ENCODE measurements around the gene PPP1R12B.
"Not testable (repeated sequence)": the region's sequence is repeated elsewhere in the genome, so short reads cannot be mapped to it uniquely, and the experiment has no call there.

Gene PPP1R12B

DNA sequence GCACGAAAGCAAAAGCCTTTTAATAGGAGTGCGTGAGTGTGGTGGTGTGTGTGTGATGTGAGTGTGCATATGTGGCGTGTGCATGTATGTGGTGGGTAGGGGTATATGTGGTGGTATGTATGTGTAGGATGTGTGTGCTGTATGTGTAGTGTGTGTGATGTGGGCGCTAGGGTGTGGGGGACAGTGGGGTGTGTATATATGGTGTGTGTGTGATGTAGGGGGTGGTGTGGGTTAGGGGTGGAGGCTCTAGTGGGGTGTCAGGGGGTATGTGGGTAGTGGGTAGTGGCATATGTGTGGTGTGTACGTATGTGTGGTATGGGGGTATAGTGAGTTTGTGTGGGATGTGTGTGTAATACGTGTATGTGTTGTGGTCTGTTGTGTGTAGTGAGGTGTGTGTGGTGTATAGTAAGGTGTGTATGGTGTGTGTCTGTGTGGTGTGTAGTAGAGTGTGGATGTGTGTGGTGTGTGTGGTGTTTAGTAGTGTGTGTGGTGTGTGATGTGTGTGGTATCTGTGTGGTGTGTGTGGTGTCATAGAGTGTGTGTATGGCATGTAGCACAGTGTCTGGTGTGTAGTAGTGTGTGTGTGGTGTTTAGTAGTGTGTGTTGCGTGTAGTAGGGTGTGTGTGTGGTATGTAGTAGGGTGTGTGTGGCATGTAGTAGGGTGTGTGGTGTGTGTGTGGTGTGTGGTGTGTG, 275.7 kb downstream of the PPP1R12B start:
- FAIRE-seq (peak; percentile 30), DNase-seq (ENCODE audit: insufficient read length) (no peak)
- TF ChIP-seq POLR2A (IDR thresholded peaks at IDR 0.05; ENCODE audit: low read depth, low read length) (no peak), POLR2AphosphoS5 (IDR thresholded peaks at IDR 0.05; ENCODE audit: low read depth, low read length) (no peak), TAF1 (IDR thresholded peaks at IDR 0.05; ENCODE audit: borderline replicate concordance, low read depth, low read length) (no peak)

DNA sequence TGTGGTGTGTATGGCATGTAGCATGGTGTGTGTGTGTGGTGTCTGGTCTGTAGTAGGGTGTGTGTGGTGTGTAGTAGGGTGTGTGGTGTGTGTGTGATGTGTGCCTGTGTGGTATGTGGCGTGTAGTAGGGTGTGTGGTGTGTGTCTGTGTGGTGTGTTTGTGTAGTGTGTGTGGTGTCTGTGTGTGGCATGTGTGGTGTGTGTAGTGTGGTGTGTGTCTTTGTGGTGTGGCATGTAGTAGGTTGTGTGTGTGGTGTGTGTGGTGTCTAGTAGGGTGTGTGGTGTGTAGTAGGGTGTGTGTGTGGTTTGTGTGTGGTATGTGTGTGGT, 276.2 kb downstream of the PPP1R12B start:
- DNase-seq (ENCODE audit: insufficient read length) = no peak
- no peak for TF ChIP-seq TAF1 (IDR thresholded peaks at IDR 0.05; ENCODE audit: borderline replicate concordance, low read depth, low read length)
- TF ChIP-seq POLR2A (IDR thresholded peaks at IDR 0.05; ENCODE audit: low read depth, low read length) = no peak
- no peak for TF ChIP-seq POLR2AphosphoS5 (IDR thresholded peaks at IDR 0.05; ENCODE audit: low read depth, low read length)
- FAIRE-seq = peak; percentile 97

DNA sequence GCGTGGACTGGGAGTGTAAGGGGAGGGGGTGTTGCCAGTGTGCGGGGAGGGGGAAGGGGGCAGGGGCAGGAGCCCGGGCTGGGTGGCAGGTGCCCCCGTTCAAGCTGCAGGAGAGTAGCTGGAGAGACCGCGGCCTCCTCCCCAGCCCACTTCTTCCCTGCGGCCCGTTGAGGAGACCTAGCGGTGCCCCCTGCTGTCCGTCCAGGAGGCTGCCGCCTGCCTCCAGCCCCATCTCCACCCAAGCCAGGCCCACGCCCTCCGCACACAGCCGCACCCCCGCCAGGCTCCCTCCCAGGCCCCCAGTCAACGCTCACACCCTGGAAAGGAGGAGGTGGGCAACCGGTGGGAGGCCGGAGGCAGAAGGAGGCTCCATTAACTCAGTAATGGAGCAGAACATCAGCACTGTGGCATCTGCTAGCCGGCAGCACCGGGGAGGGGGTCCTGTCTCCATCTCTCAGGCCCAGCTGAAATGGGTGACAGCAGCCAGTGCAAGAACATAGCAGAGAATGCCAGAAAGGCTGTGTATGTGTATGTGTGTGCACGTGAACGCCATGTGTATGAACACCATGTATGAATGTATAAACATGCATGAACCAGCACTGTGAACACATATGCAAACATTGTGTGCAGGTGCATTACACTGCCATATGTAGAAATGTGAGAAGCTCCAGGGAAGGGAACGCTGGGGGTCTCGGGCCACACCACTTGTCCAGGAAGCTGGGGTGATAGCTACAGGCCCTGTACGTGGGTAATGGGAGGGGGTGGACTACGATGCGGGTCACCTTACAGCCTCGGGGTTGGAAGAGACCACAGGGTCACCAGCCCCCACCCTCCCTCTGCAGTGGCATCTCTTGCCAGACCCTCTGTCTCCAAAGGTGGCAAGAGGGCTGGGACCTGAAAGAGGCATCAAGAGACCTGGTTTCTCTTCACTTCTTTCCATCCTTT, 277.2 kb downstream of the PPP1R12B start:
- DNase-seq (ENCODE audit: insufficient read length) = peak; percentile 84
- TF ChIP-seq POLR2A (IDR thresholded peaks at IDR 0.05; ENCODE audit: low read depth, low read length) = no peak
- TF ChIP-seq POLR2AphosphoS5 (IDR thresholded peaks at IDR 0.05; ENCODE audit: low read depth, low read length) = no peak
- no peak for TF ChIP-seq TAF1 (IDR thresholded peaks at IDR 0.05; ENCODE audit: borderline replicate concordance, low read depth, low read length)
- no peak for FAIRE-seq

DNA sequence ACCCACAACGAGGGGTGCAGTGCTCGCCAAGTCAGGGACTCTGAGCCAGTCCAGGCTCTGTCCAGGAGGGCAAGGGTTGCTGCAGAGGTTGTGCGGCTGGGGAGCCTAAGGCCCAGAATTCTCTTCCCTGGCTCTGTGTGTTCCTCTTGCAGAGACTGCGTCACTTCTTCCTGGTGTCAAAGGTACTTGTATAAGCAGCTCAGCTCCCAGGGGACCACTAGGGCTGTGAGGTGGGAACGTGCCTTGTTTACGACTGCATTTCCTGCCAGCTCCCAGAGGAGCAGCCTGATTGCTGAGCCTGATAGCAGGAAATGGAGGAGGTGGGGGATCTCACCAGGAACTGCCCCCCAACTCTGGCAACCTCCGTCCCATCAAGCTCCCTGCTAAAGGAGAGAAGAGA, 278.5 kb downstream of the PPP1R12B start:
- not testable (repeated sequence) for DNase-seq (ENCODE audit: insufficient read length); FAIRE-seq

DNA sequence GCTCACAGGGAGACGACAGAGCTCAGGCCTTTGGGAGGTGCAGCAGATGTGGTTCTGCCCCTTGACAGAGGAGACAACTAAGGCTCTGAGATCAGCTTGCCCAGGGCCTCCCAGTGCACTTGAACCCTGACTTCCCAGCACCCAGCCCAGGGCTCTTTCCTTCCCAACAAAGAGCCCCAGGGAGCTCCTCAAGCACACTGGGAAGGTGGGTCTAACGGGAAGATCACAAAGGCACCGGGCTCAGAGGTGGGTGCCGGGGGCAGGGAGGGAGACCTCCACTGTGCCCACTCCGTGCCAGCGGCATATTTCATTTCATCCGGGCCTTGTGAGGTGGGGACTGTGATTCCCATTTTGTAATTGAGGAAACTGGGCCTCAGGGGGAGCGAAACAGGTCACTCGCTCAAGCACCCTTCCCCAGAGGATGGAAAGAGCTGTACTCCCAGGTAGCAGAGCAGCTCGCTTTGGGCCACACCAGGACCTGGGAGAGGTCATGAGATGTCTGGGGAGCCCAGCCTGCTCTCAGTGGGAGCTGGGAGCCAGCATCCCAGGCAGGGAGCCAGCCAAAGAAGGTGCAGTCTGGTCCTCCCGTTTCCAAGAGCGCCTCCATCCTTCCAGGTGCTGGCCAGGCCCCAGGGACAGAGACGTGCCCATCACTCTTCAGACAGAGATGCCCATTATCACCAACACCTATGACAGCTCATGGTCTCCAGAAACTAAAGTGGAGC, 279.5 kb downstream of the PPP1R12B start:
- no peak for TF ChIP-seq POLR2AphosphoS5 (IDR thresholded peaks at IDR 0.05; ENCODE audit: low read depth, low read length)
- no peak for TF ChIP-seq POLR2A (IDR thresholded peaks at IDR 0.05; ENCODE audit: low read depth, low read length)
- no peak for TF ChIP-seq TAF1 (IDR thresholded peaks at IDR 0.05; ENCODE audit: borderline replicate concordance, low read depth, low read length)
- FAIRE-seq = no peak
- DNase-seq (ENCODE audit: insufficient read length) = no peak

DNA sequence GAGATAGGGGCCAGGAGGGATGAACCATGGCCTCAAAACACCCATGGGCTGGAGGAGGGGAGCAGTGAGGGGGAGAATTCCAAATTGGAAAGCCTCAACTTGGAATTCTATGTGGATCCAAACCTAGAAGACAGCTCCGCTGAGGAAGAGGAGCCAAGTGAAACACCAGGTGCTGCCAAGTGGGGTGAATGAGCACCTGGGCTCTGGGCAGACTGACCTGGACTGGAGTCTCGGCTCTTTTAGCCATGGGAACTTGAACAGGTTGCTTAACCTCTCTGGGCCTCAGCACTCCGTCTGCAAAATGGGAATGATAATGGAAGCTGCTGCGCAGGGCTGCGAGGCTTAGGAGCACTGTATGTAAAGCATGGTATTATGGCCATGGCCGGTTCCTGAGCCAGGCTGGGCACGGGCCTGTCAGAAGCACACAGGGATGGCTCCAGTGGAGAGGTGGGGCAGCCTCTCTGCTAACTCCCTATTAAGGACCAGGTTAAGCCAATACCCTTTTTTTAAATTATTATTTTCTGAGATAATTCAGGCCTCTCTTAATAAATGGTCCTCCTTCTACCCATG, 280.2 kb downstream of the PPP1R12B start:
- TF ChIP-seq POLR2AphosphoS5 (IDR thresholded peaks at IDR 0.05; ENCODE audit: low read depth, low read length) = no peak
- TF ChIP-seq POLR2A (IDR thresholded peaks at IDR 0.05; ENCODE audit: low read depth, low read length) = no peak
- FAIRE-seq (no peak), DNase-seq (ENCODE audit: insufficient read length) (no peak)

DNA sequence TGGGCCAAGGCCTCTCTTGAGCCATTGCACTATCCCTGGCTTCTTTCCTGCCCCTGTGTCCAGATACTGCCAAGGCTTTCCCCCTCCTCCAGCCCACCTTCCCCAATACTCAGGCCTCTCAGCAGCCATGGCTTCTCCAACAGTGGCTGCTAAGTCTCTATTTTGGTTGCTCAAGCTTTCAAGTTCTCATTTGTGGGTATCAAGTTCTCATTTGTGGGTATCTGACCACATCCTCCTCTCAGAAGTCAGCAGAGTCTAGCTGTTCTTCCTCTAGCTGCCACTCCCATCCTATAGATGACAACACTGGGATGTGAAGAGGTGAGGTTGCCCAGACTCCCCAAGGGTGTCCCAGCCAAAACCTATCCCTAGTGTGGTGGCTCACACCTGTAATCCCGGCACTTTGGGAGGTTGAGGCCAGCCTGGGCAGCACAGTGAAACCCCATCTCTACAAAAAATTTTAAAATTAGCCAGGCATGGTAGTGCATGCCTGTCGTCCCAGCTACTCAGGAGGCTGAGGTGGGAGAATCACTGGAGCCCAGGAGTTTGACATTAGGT, 280.8 kb downstream of the PPP1R12B start:
- not testable (repeated sequence) for DNase-seq (ENCODE audit: insufficient read length); FAIRE-seq

DNA sequence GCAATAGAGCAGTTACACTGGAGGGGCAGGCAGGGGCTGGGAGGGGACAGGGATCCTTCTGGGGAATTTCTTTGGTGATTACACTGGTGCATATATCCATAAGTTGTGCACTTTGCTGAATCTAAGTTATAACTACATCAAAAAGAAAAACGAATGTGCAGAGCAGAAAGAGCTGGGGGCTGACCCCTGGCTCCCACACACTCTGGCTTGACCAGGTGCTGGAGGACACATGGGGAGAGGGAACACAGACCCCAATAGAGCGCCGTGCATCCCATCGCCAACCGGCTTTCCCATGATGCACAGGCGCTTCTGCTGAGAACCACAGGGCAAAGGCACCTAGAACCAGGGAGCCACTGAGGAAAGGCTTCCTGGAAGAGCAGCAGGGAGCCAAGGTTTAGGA, 281.6 kb downstream of the PPP1R12B start:
- not testable (repeated sequence) for FAIRE-seq; DNase-seq (ENCODE audit: insufficient read length)

DNA sequence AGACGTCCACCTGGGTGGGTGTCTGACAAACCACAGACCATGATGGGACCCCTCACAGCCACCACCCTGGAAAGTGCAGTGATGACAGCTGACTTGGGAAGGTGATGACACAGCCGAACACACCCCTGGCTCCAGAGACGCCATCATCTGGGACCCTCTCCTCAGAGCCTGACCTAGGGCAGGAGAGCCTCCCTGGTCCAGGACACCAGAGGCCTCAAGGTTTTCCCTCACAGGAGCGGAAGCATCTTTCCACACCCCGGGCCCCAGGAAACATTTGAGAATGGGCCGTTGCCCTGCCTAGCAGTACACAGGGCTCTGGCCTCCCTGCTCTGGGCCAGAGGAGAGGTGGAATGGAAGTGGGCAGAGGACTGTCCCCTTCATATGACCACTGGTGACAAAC, 282.0 kb downstream of the PPP1R12B start:
- FAIRE-seq (no peak), DNase-seq (ENCODE audit: insufficient read length) (no peak)
- TF ChIP-seq POLR2AphosphoS5 (IDR thresholded peaks at IDR 0.05; ENCODE audit: low read depth, low read length) = no peak
- no peak for TF ChIP-seq POLR2A (IDR thresholded peaks at IDR 0.05; ENCODE audit: low read depth, low read length)
- no peak for TF ChIP-seq TAF1 (IDR thresholded peaks at IDR 0.05; ENCODE audit: borderline replicate concordance, low read depth, low read length)

DNA sequence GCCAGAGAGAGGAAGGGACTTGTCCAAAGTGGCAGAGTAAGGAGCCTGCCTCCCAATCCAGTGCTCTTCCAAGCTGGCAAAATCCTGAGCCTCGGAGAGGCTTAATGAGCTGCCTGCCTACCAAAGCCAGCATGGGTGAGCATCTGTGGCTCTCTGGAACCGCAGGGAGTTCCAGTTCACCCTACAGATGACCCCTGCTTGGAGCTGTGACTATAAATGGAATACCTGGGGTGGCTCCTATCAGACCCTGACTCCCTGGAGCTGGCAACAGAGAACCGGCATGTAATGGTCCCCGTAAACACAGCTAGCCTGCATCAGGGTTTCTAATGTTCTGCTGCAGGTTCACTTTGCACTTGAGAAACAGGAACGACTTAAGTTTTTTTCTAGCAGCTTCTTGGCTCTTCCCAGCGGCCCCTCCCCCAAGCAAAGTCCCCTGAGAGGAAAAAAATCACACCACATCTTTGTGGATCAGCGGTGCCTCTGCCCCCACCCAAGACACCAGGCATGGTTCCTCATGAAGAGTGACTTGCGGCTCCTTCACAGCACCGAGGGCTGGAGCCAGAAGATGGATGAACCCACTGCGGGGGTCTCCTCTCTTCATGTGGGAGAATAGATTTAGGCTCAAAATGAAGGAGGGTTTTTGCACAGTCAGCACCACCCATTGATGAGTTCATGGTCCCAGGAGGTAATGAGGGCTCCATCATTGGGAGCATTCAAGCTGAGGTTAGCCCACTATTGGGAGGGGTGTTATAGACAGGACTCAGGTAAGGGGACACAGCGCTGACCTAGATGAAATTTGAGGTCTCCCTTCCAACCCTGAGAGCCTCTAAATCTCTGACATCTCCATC, 282.8 kb downstream of the PPP1R12B start:
- FAIRE-seq (no peak), DNase-seq (ENCODE audit: insufficient read length) (no peak)
- no peak for TF ChIP-seq POLR2AphosphoS5 (IDR thresholded peaks at IDR 0.05; ENCODE audit: low read depth, low read length)
- TF ChIP-seq TAF1 (IDR thresholded peaks at IDR 0.05; ENCODE audit: borderline replicate concordance, low read depth, low read length) = no peak
- TF ChIP-seq POLR2A (IDR thresholded peaks at IDR 0.05; ENCODE audit: low read depth, low read length) = no peak

DNA sequence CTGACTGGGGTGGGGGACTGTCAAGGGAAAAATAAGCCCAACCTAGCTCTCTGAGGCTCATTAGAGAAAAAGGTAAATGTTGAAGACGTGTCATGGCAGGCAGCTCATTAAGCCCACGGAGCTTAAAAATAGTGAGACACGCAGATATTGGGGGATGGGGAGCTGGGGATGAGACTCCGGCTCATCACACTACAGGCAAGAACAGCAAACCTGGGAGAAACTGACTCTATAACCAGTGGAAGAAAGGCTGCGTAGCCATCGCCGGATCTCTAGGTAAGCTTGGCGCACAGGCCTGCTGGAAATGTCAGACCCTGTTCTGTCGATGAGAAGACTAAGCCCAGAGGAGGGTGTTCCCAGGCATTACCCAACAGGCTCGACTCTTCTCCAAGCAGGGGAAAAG, 283.7 kb downstream of the PPP1R12B start:
- no peak for TF ChIP-seq TAF1 (IDR thresholded peaks at IDR 0.05; ENCODE audit: borderline replicate concordance, low read depth, low read length)
- TF ChIP-seq POLR2AphosphoS5 (IDR thresholded peaks at IDR 0.05; ENCODE audit: low read depth, low read length) = no peak
- no peak for TF ChIP-seq POLR2A (IDR thresholded peaks at IDR 0.05; ENCODE audit: low read depth, low read length)
- DNase-seq (ENCODE audit: insufficient read length) (no peak), FAIRE-seq (no peak)

DNA sequence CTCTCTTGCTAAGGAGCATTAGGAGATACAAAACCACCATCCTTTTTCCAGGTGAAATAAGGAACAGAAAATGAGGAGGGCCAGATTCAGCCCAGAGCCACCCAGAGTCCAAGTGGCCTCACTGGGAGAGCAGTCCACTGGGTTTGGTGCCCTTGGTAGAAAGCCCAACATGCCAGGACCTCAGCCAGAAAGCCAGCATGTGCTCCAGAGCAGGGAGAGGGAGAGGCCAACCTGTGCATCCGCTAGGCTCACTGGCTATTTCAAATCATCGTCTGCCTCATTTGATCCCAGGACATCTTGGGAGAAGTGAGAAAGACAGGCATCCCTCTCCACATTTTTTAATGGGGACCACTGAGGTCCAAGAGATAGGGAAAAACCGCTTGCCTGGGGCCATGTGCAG, 287.7 kb downstream of the PPP1R12B start:
- not testable (repeated sequence) for DNase-seq (ENCODE audit: insufficient read length); FAIRE-seq

DNA sequence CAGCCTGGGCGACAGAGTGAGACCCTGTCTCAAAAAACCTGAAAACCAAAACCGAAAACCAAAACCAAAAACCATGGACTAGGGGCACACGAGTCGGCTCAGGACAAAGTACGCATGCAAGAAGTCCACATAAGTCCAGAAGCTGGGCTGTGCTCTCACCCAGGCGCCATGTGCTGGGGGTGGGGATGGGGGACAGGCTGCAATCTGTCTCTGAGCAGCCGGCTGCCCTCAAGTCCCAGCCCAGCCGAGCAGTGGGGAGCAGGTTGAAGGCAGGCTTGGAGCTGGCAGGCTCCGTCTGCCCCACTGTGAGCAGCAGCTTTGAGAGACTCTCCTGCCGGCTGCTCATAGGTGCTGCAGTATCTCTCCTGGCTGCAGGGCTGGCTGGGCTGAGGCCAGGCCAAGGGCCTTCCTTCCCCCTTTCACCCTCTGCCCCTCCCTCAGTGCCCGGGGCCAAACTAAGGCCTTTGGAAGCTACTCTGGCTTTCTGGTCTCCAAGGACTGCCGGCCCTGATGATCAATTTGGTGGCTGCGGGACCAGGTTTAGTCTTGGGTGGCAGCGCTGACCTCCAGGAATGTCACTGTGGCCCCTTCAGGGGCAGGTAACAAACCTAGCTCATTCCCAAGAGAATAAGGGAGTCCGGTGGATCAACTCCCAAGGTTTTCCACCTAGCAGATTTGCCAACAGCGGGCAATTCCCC, 289.0 kb downstream of the PPP1R12B start:
- DNase-seq (ENCODE audit: insufficient read length); FAIRE-seq: not testable (repeated sequence)

Data from GM12892 (cell line).